Pancreas (tissue), 10 donors: ENCODE data around the gene ZBED4. TPM values are rescaled to one million over a fixed set of nuclear protein-coding genes. Genes with fewer than 3 reads are reported as not detected.

Experiments
- ATAC-seq, 4 donors: fragments of 200-7000 bp; cut with Tn5 transposase; one replicate each; pipeline versions ENCODE4 v1.8.0 to v1.9.1; 2020; ENCODE audit warnings: mild to moderate bottlenecking in 4 of 4, moderate library complexity in 4 of 4
- DNase-seq, 6 donors: peaks; one replicate each; pipeline ENCODE4 v3.0.0-alpha.2; 2020
- FAIRE-seq: peaks from 2 replicates; lab custom pipeline; 2012; peaks lifted over from hg19 to GRCh38; lab: Jason Lieb, UNC
- H3K27ac ChIP-seq, 4 donors: fragments of 200-600 bp; sonication (generic); 1 replicate in 3 of 4; 2 replicates in 1 of 4; pipeline versions ENCODE4 v1.5.0 to v1.8.0; 2020
- H3K27me3 ChIP-seq, 4 donors: fragments of 200-600 bp; one replicate each; pipeline ENCODE4 v1.8.0; 2021
- H3K36me3 ChIP-seq, 3 donors: fragments of 200-600 bp; sonication (generic) in 1 of 3; one replicate each; pipeline versions ENCODE4 v1.5.0 to v1.8.0; 2020 to 2021
- H3K4me1 ChIP-seq, 3 donors: fragments of 200-600 bp; one replicate each; pipeline ENCODE4 v1.8.0; 2021
- H3K4me3 ChIP-seq, 4 donors: fragments of 200-600 bp; sonication (generic) in 2 of 4; one replicate each; pipeline versions ENCODE4 v1.5.0 to v1.8.0; 2020 to 2021
- H3K9me3 ChIP-seq, 4 donors: fragments of 200-600 bp; one replicate each; pipeline ENCODE4 v1.8.0; 2021
- WGBS, 2 donors: extraction: QIAGEN DNeasy Blood & Tissue Kit; methylation state at CpG; one replicate each; pipeline ENCODE4 v1.1.7; 2013; 5-methylcytosine and 5-hydroxymethylcytosine counted together
- intact Hi-C, 3 donors: fragments of 100-400 bp; cut with DNase I; formaldehyde crosslinking; loops; one replicate each; pipeline versions ENCODE4 v1.11.1 to v1.14.2; 2022
- polyA plus RNA-seq, 2 donors: library from polyadenylated mRNA; stranded (reverse); fragments of 200-250 nt; gene quantifications; one replicate each; pipeline ENCODE4 v1.2.3, GENCODE V29; 2013
- total RNA-seq, 6 donors: library from RNA; stranded (reverse); fragmentation: NEBNext Ultra II Directional in 4 of 6; extraction: Animal tissue kit (Norgen Biotek cat#: 25700) in 4 of 6; gene quantifications; one replicate each; pipeline versions ENCODE4 v1.2.1 to v1.2.4, GENCODE V29; 2021 to 2023
- TF ChIP-seq, protein P1 (sequence below), 4 donors: fragments of 200-600 bp; sonication (generic) in 3 of 4; IDR thresholded peaks; one replicate each; pipeline versions ENCODE4 v1.5.0 to v1.8.0; 2021; ENCODE audit warnings: antibody characterized with exemption in 4 of 4
- donor health status: healthy with polysubstance abuse.
- donor health status: DM: no; HTN: no; CAD: no; lungs with moderate emphysema.
- donor health status: DM: no; HTN: no; CAD: no.
- donor health status: control.
- donor health status: control.
- donor health status: Bipolar disorder and iron deficiency.
- donor health status: DM: yes; HTN: yes; CAD: no.
- donor health status: DM: no; HTN: no; CAD: no.
- donor health status: DM: no; HTN: no; CAD: no.
- donor health status: DM: yes; HTN: yes; CAD: no.

ZBED4 gene
- total and polyA plus RNA-seq, 8 donors = 2.4 to 7.2 (median 4.5) TPM

DNA sequence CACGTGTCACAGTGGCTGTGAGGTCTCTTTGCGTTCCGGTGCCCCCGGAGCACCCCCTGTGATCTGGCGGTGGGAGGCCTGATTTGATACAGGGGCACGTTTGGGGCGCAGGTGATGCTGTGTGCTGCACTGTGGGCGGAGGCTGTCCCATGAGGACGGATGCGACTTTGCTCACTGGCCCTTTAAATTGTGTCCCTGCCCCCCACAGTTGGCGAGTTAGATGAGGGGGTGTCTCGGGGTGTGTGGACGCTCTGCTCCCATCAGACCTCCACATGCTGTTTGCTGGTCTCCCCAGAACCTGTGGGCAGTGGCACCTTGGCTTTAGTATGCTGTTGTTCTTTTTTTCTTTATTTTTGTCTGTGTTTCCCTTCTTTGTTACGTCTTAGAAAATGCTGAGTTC lies 5.2 kb downstream of the ZBED4 start:
- TF ChIP-seq, protein P1, sequence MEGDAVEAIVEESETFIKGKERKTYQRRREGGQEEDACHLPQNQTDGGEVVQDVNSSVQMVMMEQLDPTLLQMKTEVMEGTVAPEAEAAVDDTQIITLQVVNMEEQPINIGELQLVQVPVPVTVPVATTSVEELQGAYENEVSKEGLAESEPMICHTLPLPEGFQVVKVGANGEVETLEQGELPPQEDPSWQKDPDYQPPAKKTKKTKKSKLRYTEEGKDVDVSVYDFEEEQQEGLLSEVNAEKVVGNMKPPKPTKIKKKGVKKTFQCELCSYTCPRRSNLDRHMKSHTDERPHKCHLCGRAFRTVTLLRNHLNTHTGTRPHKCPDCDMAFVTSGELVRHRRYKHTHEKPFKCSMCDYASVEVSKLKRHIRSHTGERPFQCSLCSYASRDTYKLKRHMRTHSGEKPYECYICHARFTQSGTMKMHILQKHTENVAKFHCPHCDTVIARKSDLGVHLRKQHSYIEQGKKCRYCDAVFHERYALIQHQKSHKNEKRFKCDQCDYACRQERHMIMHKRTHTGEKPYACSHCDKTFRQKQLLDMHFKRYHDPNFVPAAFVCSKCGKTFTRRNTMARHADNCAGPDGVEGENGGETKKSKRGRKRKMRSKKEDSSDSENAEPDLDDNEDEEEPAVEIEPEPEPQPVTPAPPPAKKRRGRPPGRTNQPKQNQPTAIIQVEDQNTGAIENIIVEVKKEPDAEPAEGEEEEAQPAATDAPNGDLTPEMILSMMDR (IDR thresholded peaks at IDR 0.05) = no peak
- Histone ChIP-seq H3K36me3 (no peaks in the 10 kb centered on the region), H3K27me3 (no peaks in the 10 kb centered on the region), H3K4me3 (no peak overlapping the region), H3K27ac (no peak overlapping the region), H3K4me1 (peaks cover 4 to 16% (median 11%) of the 10 kb centered on the region in 3 donors), H3K9me3 (no peaks in the 10 kb centered on the region)
- ATAC-seq = no peak
- no peak for FAIRE-seq
- intact Hi-C loops = no loop called here
- peak in 1 of 6 donors; percentile 27 for DNase-seq
- WGBS, 2 donors = 85 to 92% methylated on average over 13 to 14 of the region's 14 CpGs

DNA sequence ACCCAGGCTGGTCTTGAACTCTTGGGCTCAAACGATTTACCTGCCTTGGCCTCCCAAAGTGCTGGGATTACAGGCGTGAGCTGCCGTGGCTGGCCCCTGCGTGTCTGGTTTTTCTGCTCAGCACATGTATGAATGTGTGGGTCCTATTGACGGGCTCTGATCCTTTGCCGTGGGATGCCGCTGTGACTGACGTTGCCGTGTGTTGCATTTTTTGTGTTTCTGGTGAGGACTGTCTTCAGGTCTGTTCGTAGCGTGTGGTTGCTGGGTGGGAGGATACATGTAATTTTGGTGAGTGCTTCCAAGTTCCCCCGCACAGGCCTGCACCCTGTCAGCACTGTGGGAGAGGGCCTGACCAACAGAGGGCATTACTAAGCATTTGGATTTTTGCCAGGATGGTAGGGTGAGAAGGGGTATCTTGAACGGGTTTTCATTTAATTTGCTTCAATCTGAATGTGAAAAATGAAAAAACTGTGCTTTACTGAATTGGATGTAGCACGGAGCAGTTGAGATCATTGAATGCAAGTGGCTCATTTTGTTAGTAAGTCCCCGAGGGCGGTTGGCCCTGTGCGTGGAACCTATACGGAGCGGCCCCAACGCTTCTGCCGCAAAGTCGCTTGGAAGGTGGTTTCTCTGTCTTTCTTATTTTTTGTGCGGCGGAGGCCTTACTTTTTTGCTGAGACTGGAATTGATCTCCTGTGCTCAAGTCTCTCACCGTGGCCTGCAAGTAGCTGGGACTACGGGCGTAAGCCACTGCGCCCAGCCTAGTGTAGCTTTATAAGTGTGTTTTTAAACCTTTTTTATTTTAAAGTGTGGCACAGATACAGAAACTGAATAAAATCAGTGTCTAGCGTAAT lies 8.2 kb downstream of the ZBED4 start:
- H3K27ac ChIP-seq = no peak overlapping the region
- no peak for FAIRE-seq

DNA sequence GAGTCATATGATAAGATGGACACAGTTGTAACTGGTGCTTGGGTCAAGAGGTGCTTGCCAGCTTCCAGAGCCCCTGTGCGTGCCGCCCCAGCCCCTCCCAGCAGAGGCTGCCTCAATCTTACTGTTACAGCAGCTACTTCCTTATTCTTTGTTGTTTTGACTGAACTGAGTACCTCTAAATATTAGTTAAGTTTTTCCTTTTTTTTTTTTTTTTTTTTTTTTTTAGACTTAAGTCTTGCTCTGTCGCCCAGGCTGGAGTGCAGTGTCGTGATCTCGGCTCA lies 8.8 kb downstream of the ZBED4 start:
- Histone ChIP-seq H3K4me3 (no peak overlapping the region), H3K36me3 (no peaks in the 10 kb centered on the region), H3K4me1 (no peaks in the 10 kb centered on the region), H3K27me3 (no peaks in the 10 kb centered on the region), H3K27ac (no peak overlapping the region), H3K9me3 (no peaks in the 10 kb centered on the region)
- intact Hi-C loops = loop anchor here in 1 of 3 donors (10.0 kb wide), 1 partner anchor 52 kb away; the partner anchor contains the start of genes ALG12 and CRELD2
- TF ChIP-seq, protein P1 (IDR thresholded peaks at IDR 0.05) = no peak
- DNase-seq (no peak), ATAC-seq (peak in 2 of 4 donors; percentile 37), FAIRE-seq (no peak)
- 92 to 97% methylated on average over 5 of the region's 5 CpGs for WGBS, 2 donors

More for the DNA sequence above, 8.2 kb downstream of the ZBED4 start:
- DNase-seq (no peak), ATAC-seq (no peak)
- Histone ChIP-seq H3K27me3 (no peaks in the 10 kb centered on the region), H3K9me3 (no peaks in the 10 kb centered on the region), H3K4me3 (no peak overlapping the region), H3K4me1 (no peaks in the 10 kb centered on the region), H3K36me3 (no peaks in the 10 kb centered on the region)
- TF ChIP-seq, protein P1 (IDR thresholded peaks at IDR 0.05) = no peak
- WGBS, 2 donors = 94 to 95% methylated on average over 29 of the region's 29 CpGs
- intact Hi-C loops = loop anchor here in 1 of 3 donors (10.0 kb wide), 1 partner anchor 53 kb away; the partner anchor contains the start of genes ALG12 and CRELD2

DNA sequence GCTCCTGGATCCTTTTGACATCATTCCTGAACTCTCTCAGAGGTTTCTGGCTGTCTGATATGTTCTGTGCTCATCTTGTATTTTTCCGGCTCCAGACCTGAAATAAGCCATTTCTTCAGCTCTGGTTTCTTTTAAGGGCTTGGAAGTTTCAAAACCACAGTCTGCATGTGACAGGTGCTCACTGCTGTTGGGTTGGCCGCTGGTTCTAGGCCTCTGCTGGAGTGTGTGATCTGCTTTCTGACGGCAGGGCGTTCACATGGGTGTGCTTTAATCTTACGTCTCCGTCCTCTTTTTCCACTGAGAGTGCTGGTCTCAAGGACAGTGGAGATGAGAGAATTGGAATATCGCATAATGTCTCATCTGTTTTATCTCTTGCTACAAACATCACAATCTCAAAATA lies 10.3 kb downstream of the ZBED4 start:
- no peaks in the 10 kb centered on the region for H3K4me1 ChIP-seq
- WGBS, 2 donors = 74 to 76% methylated on average over 7 of the region's 7 CpGs
- H3K27ac ChIP-seq = no peak overlapping the region
- FAIRE-seq (no peak), ATAC-seq (no peak), DNase-seq (no peak)
- TF ChIP-seq, protein P1 (IDR thresholded peaks at IDR 0.05) = no peak
- no peaks in the 10 kb centered on the region for H3K27me3 ChIP-seq
- intact Hi-C loops = loop anchor here in 1 of 3 donors (10.0 kb wide), 1 partner anchor 51 kb away; the partner anchor contains the start of genes ALG12 and CRELD2
- H3K9me3 ChIP-seq = no peaks in the 10 kb centered on the region
- no peaks in the 10 kb centered on the region for H3K36me3 ChIP-seq
- H3K4me3 ChIP-seq = no peak overlapping the region

DNA sequence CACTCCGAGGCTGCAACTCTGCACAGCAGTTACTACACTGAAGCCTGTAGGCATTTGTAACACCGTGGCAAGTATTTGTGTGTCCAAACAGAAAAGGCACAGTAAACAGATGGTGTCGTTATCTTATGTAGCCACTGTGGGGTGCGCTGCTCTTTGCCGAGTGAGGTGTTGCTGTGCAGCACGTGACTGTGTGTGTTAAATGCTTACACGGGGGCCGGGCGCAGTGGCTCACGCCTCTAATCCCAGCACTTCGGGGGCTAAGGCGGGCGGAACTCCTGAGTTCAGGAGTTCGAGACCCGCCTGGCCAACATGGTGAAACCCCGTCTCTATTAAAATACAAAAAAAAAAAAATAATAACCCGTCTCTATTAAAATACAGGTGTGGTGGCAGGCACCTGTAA lies 11.5 kb downstream of the ZBED4 start:
- FAIRE-seq (no peak), ATAC-seq (no peak), DNase-seq (no peak)
- intact Hi-C loops = loop anchor here in 1 of 3 donors (10.0 kb wide), 1 partner anchor 50 kb away; the partner anchor contains the start of genes ALG12 and CRELD2
- Histone ChIP-seq H3K4me1 (no peaks in the 10 kb centered on the region), H3K36me3 (no peaks in the 10 kb centered on the region), H3K9me3 (no peaks in the 10 kb centered on the region), H3K27ac (no peak overlapping the region), H3K4me3 (no peak overlapping the region), H3K27me3 (no peaks in the 10 kb centered on the region)
- 90 to 92% methylated on average over 17 of the region's 17 CpGs for WGBS, 2 donors
- TF ChIP-seq, protein P1 (IDR thresholded peaks at IDR 0.05) = no peak
